ENCODE results near the gene MADCAM1. TPM values are rescaled to one million over a fixed set of nuclear protein-coding genes. Genes with fewer than 3 reads are reported as not detected.
A peak's percentile ranks its signal among the peaks of the same experiment; 100 is the strongest.
"Not testable (repeated sequence)": the region's sequence is repeated elsewhere in the genome, so short reads cannot be mapped to it uniquely, and the experiment has no call there.

MADCAM1 gene
- total and polyA plus RNA-seq, 7 donors = 0.16 to 6.3 (median 0.51) TPM; not detected in 1

GRCh38 chr19:478976-479375 is 17.3 kb upstream of the MADCAM1 start:
- peaks cover 0 to 6% (median 0%) of the 10 kb centered on the region in 3 donors for H3K27me3 ChIP-seq
- no peak overlapping the region for H3K27ac ChIP-seq
- TF ChIP-seq EP300 (IDR thresholded peaks at IDR 0.05) = no peak
- no peak for TF ChIP-seq CTCF (IDR thresholded peaks at IDR 0.05)
- no peak for TF ChIP-seq POLR2AphosphoS5 (IDR thresholded peaks at IDR 0.05)
- TF ChIP-seq POLR2A (IDR thresholded peaks at IDR 0.05) = no peak
- H3K4me1 ChIP-seq = peaks cover 0 to 7% (median 3%) of the 10 kb centered on the region in 4 donors
- H3K9me3 ChIP-seq = no peaks in the 10 kb centered on the region
- intact Hi-C loops (cut with DNase I) = no loop called here
- no peak overlapping the region for H3K4me3 ChIP-seq
- no peak for DNase-seq
- 70% methylated on average over 14 of the region's 14 CpGs for WGBS, 2 donors
- H3K36me3 ChIP-seq = no peaks in the 10 kb centered on the region

DNA sequence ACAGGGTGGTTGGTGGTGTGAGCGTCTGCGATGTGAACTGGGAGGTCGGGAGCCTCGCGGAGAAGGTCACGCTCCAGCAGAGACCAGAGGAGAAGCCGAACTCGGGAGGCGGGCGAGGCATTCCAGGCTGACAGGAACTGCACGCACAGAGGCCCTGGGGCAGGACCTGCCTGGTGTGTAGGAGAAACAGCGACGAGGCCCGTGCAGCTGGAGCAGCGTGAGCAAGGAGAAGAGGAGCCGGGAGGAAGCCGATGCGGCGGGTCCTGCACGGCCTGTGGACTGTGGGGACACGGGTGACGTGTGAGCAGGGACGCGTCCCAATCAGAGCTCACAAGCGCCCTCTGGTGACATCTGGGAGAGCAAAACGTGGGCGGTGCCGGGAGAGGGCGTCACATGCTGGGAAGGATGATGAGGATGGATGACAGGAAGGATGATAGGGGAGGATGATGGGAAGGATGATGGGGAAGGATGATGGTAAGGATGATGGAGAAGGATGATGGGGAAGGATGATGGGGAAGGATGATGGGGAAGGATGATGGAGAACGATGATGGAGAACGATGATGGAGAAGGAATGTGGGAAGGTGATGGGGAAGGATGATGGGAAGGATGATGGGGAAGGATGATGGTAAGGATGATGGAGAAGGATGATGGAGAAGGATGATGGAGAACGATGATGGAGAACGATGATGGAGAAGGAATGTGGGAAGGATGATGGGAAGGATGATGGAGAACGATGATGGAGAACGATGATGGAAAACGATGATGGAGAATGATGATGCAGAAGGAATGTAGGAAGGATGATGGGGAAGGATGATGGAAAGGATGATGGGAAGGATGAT is 16.1 kb upstream of the MADCAM1 start:
- WGBS, 2 donors = 23 to 35% methylated on average over 36 of the region's 36 CpGs
- no peaks in the 10 kb centered on the region for H3K36me3 ChIP-seq
- peak; percentile 91 for DNase-seq
- H3K4me3 ChIP-seq = peak overlapping the region in 2 of 4 donors; percentile 32 to 34
- no peaks in the 10 kb centered on the region for H3K9me3 ChIP-seq
- intact Hi-C loops (cut with DNase I) = loop anchor here (2.0 kb wide), 2 partner anchors 17 to 95 kb away; no protein-coding TSS in a partner anchor
- peak; percentile 56 to 69 (median 63) for TF ChIP-seq CTCF (IDR thresholded peaks at IDR 0.05)
- no peak for TF ChIP-seq POLR2A (IDR thresholded peaks at IDR 0.05)
- TF ChIP-seq POLR2AphosphoS5 (IDR thresholded peaks at IDR 0.05) = peak in 3 of 4 donors; percentile 30 to 63 (median 39)
- H3K27ac ChIP-seq = peak overlapping the region in 2 of 4 donors; percentile 48 to 51
- H3K27me3 ChIP-seq = peaks cover 0 to 14% (median 5%) of the 10 kb centered on the region in 3 donors
- H3K4me1 ChIP-seq = peaks cover 0 to 7% (median 3%) of the 10 kb centered on the region in 4 donors

DNA sequence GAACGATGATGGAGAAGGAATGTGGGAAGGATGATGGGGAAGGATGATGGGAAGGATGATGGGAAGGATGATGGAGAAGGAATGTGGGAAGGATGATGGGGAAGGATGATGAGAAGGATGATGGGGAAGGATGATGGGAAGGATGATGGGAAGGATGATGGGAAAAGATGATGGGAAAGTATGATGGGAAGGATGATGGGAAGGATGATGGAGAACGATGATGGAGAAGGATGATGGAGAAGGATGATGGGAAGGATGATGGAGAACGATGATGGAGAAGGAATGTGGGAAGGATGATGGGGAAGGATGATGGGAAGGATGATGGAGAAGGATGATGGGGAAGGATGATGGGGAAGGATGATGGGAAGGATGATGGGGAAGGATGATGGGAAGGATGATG is 15.2 kb upstream of the MADCAM1 start:
- H3K4me3 ChIP-seq, H3K9me3 ChIP-seq, H3K4me1 ChIP-seq, DNase-seq, H3K36me3 ChIP-seq, H3K27ac ChIP-seq: not testable (repeated sequence)
- WGBS, 2 donors = 93 to 95% methylated on average over 3 of the region's 3 CpGs
- intact Hi-C loops (cut with DNase I) = loop anchor here (2.0 kb wide), 2 partner anchors 18 to 96 kb away; no protein-coding TSS in a partner anchor
- H3K27me3 ChIP-seq = peaks cover 0 to 23% (median 14%) of the 10 kb centered on the region in 3 donors

- 47 to 68% methylated on average over 20 of the region's 20 CpGs for WGBS, 2 donors
- no peaks in the 10 kb centered on the region for H3K36me3 ChIP-seq
- H3K4me1 ChIP-seq = peaks cover 0 to 13% (median 3%) of the 10 kb centered on the region in 4 donors
- no peak overlapping the region for H3K27ac ChIP-seq
- DNase-seq = no peak
- H3K27me3 ChIP-seq = peaks cover 0 to 27% (median 17%) of the 10 kb centered on the region in 3 donors
- TF ChIP-seq EP300 (IDR thresholded peaks at IDR 0.05) = no peak
- no peak for TF ChIP-seq POLR2AphosphoS5 (IDR thresholded peaks at IDR 0.05)
- no peak for TF ChIP-seq POLR2A (IDR thresholded peaks at IDR 0.05)
- no peak for TF ChIP-seq CTCF (IDR thresholded peaks at IDR 0.05)
- no peak overlapping the region for H3K4me3 ChIP-seq
- H3K9me3 ChIP-seq = no peaks in the 10 kb centered on the region
- intact Hi-C loops (cut with DNase I) = no loop called here
These were observed 13.9 kb upstream of the MADCAM1 start for GRCh38 chr19:482186-483041.
